ENCODE measurements around the gene SF3B4. TPM values are rescaled to one million over a fixed set of nuclear protein-coding genes. Genes with fewer than 3 reads are reported as not detected.

The SF3B4 gene
- total RNA-seq, 1 experiment from 2014 or later = 23.5 TPM

DNA sequence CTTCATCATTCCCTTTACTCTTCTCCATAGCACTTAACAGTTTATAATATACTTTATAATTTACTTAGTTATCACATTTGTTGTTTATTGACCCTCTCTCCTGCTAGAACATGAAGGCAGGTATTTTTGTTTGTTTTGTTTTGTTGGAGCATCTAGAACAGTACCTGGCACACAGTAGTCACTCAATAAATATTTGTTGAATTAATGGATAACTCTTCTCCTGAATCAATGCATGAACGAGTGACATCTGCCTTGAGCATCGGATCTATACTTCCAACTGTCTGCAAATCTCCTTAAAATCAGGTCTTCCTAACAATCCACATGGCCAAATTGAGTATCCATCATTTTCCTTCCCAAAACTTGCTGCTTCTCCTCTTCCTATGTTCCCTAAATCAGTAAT is 44.9 kb upstream of the SF3B4 start:
- Histone ChIP-seq H3K4me2 (ENCODE audit: low read length) (no peak overlapping the region), H3K9me3 (ENCODE audit: low read length) (no peaks in the 10 kb centered on the region), H3K4me1 (ENCODE audit: insufficient read depth, low read length) (no peaks in the 10 kb centered on the region), H3K27me3 (ENCODE audit: low read length) (no peaks in the 10 kb centered on the region), H3K9me2 (replicated peaks; ENCODE audit: low read length) (no peaks in the 10 kb centered on the region), H2AFZ (ENCODE audit: low read length) (no peak overlapping the region), H3K9ac (ENCODE audit: low read length) (no peak overlapping the region), H3K36me3 (ENCODE audit: low read depth, low read length) (peaks cover 57% of the 10 kb centered on the region), H3K27ac (ENCODE audit: low read length) (no peak overlapping the region), H3K79me2 (ENCODE audit: low read length) (peaks cover 4% of the 10 kb centered on the region), H3K4me3 (ENCODE audit: low read length) (no peak overlapping the region), H4K20me1 (ENCODE audit: low read length) (no peaks in the 10 kb centered on the region), H3F3A (ENCODE audit: low read length, unreplicated experiment) (no peaks in the 10 kb centered on the region)
- DNase-seq (no peak), ATAC-seq (no peak)
- TF ChIP-seq EZH2phosphoT487 (IDR thresholded peaks at IDR 0.05; ENCODE audit: borderline replicate concordance, low read length) (no peak), EZH2 (IDR thresholded peaks at IDR 0.05; ENCODE audit: low read length, unreplicated experiment) (no peak)
- TF ChIP-seq, protein P1, sequence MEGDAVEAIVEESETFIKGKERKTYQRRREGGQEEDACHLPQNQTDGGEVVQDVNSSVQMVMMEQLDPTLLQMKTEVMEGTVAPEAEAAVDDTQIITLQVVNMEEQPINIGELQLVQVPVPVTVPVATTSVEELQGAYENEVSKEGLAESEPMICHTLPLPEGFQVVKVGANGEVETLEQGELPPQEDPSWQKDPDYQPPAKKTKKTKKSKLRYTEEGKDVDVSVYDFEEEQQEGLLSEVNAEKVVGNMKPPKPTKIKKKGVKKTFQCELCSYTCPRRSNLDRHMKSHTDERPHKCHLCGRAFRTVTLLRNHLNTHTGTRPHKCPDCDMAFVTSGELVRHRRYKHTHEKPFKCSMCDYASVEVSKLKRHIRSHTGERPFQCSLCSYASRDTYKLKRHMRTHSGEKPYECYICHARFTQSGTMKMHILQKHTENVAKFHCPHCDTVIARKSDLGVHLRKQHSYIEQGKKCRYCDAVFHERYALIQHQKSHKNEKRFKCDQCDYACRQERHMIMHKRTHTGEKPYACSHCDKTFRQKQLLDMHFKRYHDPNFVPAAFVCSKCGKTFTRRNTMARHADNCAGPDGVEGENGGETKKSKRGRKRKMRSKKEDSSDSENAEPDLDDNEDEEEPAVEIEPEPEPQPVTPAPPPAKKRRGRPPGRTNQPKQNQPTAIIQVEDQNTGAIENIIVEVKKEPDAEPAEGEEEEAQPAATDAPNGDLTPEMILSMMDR (conservative IDR thresholded peaks at IDR 0.05; ENCODE audit: low read depth, low read length) = no peak
- POLR2A ChIA-PET (ENCODE audit: unreplicated experiment) = no interaction called here
- BruUV-seq (replicated peaks) = no TSS peak
- intact Hi-C loops (cut with micrococcal nuclease) = no loop called here
- CTCF ChIA-PET = no interaction called here

DNA sequence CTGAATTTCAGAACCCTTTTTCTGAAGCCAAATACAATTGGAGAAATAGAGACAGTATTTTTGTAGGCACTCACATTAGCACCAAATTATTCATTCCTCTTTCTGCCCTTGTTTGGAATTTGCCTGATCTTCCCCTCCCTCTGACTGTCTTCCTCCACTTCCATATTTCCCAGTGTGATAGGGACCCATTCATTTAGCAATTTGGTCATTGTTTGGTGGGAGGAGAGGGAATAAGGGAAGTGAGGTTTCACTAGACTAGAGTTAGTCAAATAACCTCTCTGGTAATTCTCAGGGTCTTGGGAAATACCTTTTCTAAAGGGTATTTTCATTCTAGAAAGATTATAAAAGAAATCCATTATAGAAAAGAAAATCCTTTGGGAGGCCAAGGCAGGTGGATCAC is 40.0 kb upstream of the SF3B4 start:
- Histone ChIP-seq H3K9ac (ENCODE audit: low read length) (no peak overlapping the region), H3K4me2 (ENCODE audit: low read length) (no peak overlapping the region), H3K79me2 (ENCODE audit: low read length) (no peaks in the 10 kb centered on the region), H3K4me3 (ENCODE audit: low read length) (no peak overlapping the region), H3F3A (ENCODE audit: low read length, unreplicated experiment) (no peaks in the 10 kb centered on the region), H3K9me2 (replicated peaks; ENCODE audit: low read length) (no peaks in the 10 kb centered on the region), H3K4me1 (ENCODE audit: insufficient read depth, low read length) (no peaks in the 10 kb centered on the region), H2AFZ (ENCODE audit: low read length) (no peak overlapping the region), H4K20me1 (ENCODE audit: low read length) (no peaks in the 10 kb centered on the region), H3K27ac (ENCODE audit: low read length) (no peak overlapping the region), H3K9me3 (ENCODE audit: low read length) (no peaks in the 10 kb centered on the region), H3K36me3 (ENCODE audit: low read depth, low read length) (peaks cover 64% of the 10 kb centered on the region), H3K27me3 (ENCODE audit: low read length) (no peaks in the 10 kb centered on the region)
- TF ChIP-seq, protein P1 (conservative IDR thresholded peaks at IDR 0.05; ENCODE audit: low read depth, low read length) = no peak
- TF ChIP-seq EZH2phosphoT487 (IDR thresholded peaks at IDR 0.05; ENCODE audit: borderline replicate concordance, low read length) = no peak
- no peak for TF ChIP-seq EZH2 (IDR thresholded peaks at IDR 0.05; ENCODE audit: low read length, unreplicated experiment)
- no TSS peak for BruUV-seq (replicated peaks)
- ATAC-seq (no peak), DNase-seq (no peak)
- CTCF ChIA-PET = no interaction called here
- intact Hi-C loops (cut with micrococcal nuclease) = no loop called here
- POLR2A ChIA-PET (ENCODE audit: unreplicated experiment) = no interaction called here

DNA sequence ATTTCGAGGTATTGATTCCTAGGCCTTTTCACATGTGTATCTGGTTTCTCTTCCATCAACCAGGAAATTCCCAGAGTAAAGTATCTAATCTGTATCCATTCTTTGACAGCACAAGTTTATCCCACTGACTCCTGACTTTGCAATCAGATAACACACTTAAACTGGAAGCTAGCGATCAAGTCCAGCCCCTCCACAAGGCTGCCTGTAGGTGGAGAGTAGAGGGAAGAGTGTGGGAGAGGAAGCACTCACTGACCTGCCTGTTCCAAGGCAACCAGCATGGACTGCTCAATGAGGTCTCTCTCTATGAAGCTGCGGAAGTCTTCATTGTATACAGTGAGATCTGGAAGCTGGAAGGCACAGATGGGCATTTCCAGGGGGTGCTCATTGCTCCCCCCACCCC is 39.4 kb upstream of the SF3B4 start:
- Histone ChIP-seq H4K20me1 (ENCODE audit: low read length) (no peaks in the 10 kb centered on the region), H2AFZ (ENCODE audit: low read length) (no peak overlapping the region), H3K9me3 (ENCODE audit: low read length) (no peaks in the 10 kb centered on the region), H3K9ac (ENCODE audit: low read length) (no peak overlapping the region), H3K4me1 (ENCODE audit: insufficient read depth, low read length) (no peaks in the 10 kb centered on the region), H3K4me2 (ENCODE audit: low read length) (no peak overlapping the region), H3K27me3 (ENCODE audit: low read length) (no peaks in the 10 kb centered on the region), H3K36me3 (ENCODE audit: low read depth, low read length) (peaks cover 60% of the 10 kb centered on the region), H3K27ac (ENCODE audit: low read length) (no peak overlapping the region), H3K4me3 (ENCODE audit: low read length) (no peak overlapping the region), H3K9me2 (replicated peaks; ENCODE audit: low read length) (no peaks in the 10 kb centered on the region), H3F3A (ENCODE audit: low read length, unreplicated experiment) (no peaks in the 10 kb centered on the region), H3K79me2 (ENCODE audit: low read length) (no peaks in the 10 kb centered on the region)
- DNase-seq (no peak), ATAC-seq (no peak)
- TF ChIP-seq, protein P1 (conservative IDR thresholded peaks at IDR 0.05; ENCODE audit: low read depth, low read length) = no peak
- no peak for TF ChIP-seq EZH2phosphoT487 (IDR thresholded peaks at IDR 0.05; ENCODE audit: borderline replicate concordance, low read length)
- no peak for TF ChIP-seq EZH2 (IDR thresholded peaks at IDR 0.05; ENCODE audit: low read length, unreplicated experiment)
- ChIA-PET CTCF (no interaction called here), POLR2A (ENCODE audit: unreplicated experiment) (no interaction called here)
- no TSS peak for BruUV-seq (replicated peaks)
- intact Hi-C loops (cut with micrococcal nuclease) = no loop called here
